ENCODE data around the gene SUGCT. TPM values are rescaled to one million over a fixed set of nuclear protein-coding genes. Genes with fewer than 3 reads are reported as not detected.

The SUGCT gene
- total and polyA plus RNA-seq, 9 of the 15 experiments (the other 6 are each of a cell fraction or from before 2014, with no cell fraction given), result 0.58 to 2.5 (median 1.4) TPM

GRCh38 chr7:40610461-40610860, 475.7 kb downstream of the SUGCT start:
- no peak overlapping the region for H2AFZ ChIP-seq (ENCODE audit: low read depth, low read length)
- in situ Hi-C loops (cut with MboI) (no loop called here), intact Hi-C loops (cut with micrococcal nuclease) (no loop called here)
- H3K9me1 ChIP-seq (ENCODE audit: control insufficient read depth, insufficient read depth, low read length), result no peaks in the 10 kb centered on the region
- CTCF ChIA-PET (ENCODE audit: low intra/inter-chr PET ratio), result no interaction called here
- no peak overlapping the region for H3K27ac ChIP-seq (ENCODE audit: extremely low read depth, low read depth, low read length)
- POLR2A ChIA-PET, result interaction anchor here (0.6 kb wide), 1 partner anchor 10 kb away, joined by 3 read pairs; no protein-coding TSS in a partner anchor
- ATAC-seq, result no peak
- no peak overlapping the region for H3K4me2 ChIP-seq (ENCODE audit: insufficient read depth, low read length)
- H3K79me2 ChIP-seq (ENCODE audit: control insufficient read depth, insufficient read depth, low read length), result no peaks in the 10 kb centered on the region
- H3K4me3 ChIP-seq, result no peak overlapping the region
- H3K36me3 ChIP-seq (ENCODE audit: control insufficient read depth, insufficient read depth, low read length), result no peaks in the 10 kb centered on the region
- 33% methylated on average over 4 of the region's 4 CpGs for WGBS (ENCODE audit: insufficient coverage, low coverage, missing lambda C conversion rate)
- no peak overlapping the region for H3K9ac ChIP-seq (ENCODE audit: insufficient read depth in 1 of 2, low read depth in 2 of 2, low read length in 2 of 2)
- TF ChIP-seq CLOCK (CRISPR knock-in tag; IDR thresholded peaks at IDR 0.05; ENCODE audit: borderline replicate concordance) (no peak), PTBP1 (IDR thresholded peaks at IDR 0.05; ENCODE audit: low read depth, low read length) (no peak), FOXA3 (CRISPR knock-in tag; conservative IDR thresholded peaks at IDR 0.05 in 1 of 2, IDR thresholded peaks at IDR 0.05 in 1 of 2) (no peak), XRCC4 (IDR thresholded peaks at IDR 0.05; ENCODE audit: extremely low read depth, insufficient read depth, insufficient read length) (no peak), E2F5 (CRISPR knock-in tag; IDR thresholded peaks at IDR 0.05) (no peak), POLR2G (IDR thresholded peaks at IDR 0.05; ENCODE audit: low read depth, low read length) (no peak), BHLHE40 (IDR thresholded peaks at IDR 0.05; ENCODE audit: low read length) (no peak), ZNF316 (IDR thresholded peaks at IDR 0.05) (no peak), SOX6 (IDR thresholded peaks at IDR 0.05) (no peak), FOXK1 (CRISPR knock-in tag; IDR thresholded peaks at IDR 0.05; ENCODE audit: borderline replicate concordance) (no peak), ZNF184 (CRISPR knock-in tag; IDR thresholded peaks at IDR 0.05) (no peak)
- no peaks in the 10 kb centered on the region for H3K27me3 ChIP-seq (ENCODE audit: control insufficient read depth in 2 of 2, insufficient read depth in 2 of 2, low read length in 2 of 2)
- no peaks in the 10 kb centered on the region for H3K4me1 ChIP-seq (replicated peaks in 1 of 2; ENCODE audit: control insufficient read depth in 2 of 2, insufficient read depth in 2 of 2, low read length in 2 of 2)
- no peak for DNase-seq (ENCODE audit: extremely low read depth in 1 of 4, low spot score in 3 of 4)
- FAIRE-seq, result no peak
- no TSS peak for BruUV-seq (replicated peaks)
- no peaks in the 10 kb centered on the region for H4K20me1 ChIP-seq (replicated peaks; ENCODE audit: control insufficient read depth, insufficient read depth, low read length)
- H3K9me3 ChIP-seq (replicated peaks; ENCODE audit: control insufficient read depth, insufficient read depth, low read depth, low read length), result no peaks in the 10 kb centered on the region

Measured in K562 (cell line).